ENCODE data around the gene UNG. TPM values are rescaled to one million over a fixed set of nuclear protein-coding genes. Genes with fewer than 3 reads are reported as not detected.
A peak's percentile ranks its signal among the peaks of the same experiment; 100 is the strongest.

The UNG gene
- total and polyA plus RNA-seq, 2 of the 8 experiments (the other 6 are each of a cell fraction or from before 2014, with no cell fraction given), result 71.6 to 163 TPM

GRCh38 chr12:109110988-109111495 is 13.6 kb downstream of the UNG start (continued):
- TF ChIP-seq CTCF (IDR thresholded peaks at IDR 0.05; ENCODE audit: control extremely low read depth in 1 of 3, insufficient read depth in 1 of 3, low read depth in 1 of 3, low read length in 3 of 3) (no peak), HDAC6 (IDR thresholded peaks at IDR 0.05; ENCODE audit: low read depth, low read length) (no peak), POU5F1 (IDR thresholded peaks at IDR 0.05; ENCODE audit: low read depth, low read length) (no peak), E2F6 (IDR thresholded peaks at IDR 0.05) (no peak), MAX (IDR thresholded peaks at IDR 0.05) (no peak), NRF1 (IDR thresholded peaks at IDR 0.05; ENCODE audit: low read depth, low read length) (no peak), SIX5 (IDR thresholded peaks at IDR 0.05; ENCODE audit: low read depth, low read length) (no peak), POLR2AphosphoS5 (IDR thresholded peaks at IDR 0.05; ENCODE audit: low read depth, low read length) (peak; percentile 79), JUN (IDR thresholded peaks at IDR 0.05; ENCODE audit: low read depth, low read length) (no peak), JUND (IDR thresholded peaks at IDR 0.05; ENCODE audit: low read length) (no peak), POLR2A (IDR thresholded peaks at IDR 0.05; ENCODE audit: control extremely low read depth in 1 of 2, low read depth in 2 of 2, low read length in 2 of 2) (peak in 1 of 2 experiments; percentile 73; a peak in 2 of 3 replicates), CEBPB (IDR thresholded peaks at IDR 0.05; ENCODE audit: low read depth, low read length) (no peak), EP300 (IDR thresholded peaks at IDR 0.05; ENCODE audit: borderline replicate concordance in 1 of 2, low read depth in 2 of 2, low read length in 2 of 2) (0 out of 3 replicates have a peak, but pooled peaks of 1 of the 2 experiments have one; percentile 18), RAD21 (IDR thresholded peaks at IDR 0.05 in 1 of 2, conservative IDR thresholded peaks at IDR 0.05 in 1 of 2; ENCODE audit: low read depth in 2 of 2, low read length in 2 of 2) (no peak), RBBP5 (IDR thresholded peaks at IDR 0.05; ENCODE audit: borderline replicate concordance, low read depth, low read length) (peak; percentile 46; the same call in 1 of the 2 replicates), CBX5 (IDR thresholded peaks at IDR 0.05; ENCODE audit: low read depth, low read length) (no peak)
